HCT116 (cell line): ENCODE measurements around the gene PNMA6E. TPM values are rescaled to one million over a fixed set of nuclear protein-coding genes. Genes with fewer than 3 reads are reported as not detected.

ENCODE experiments used
- ATAC-seq: fragments of 200-7000 bp; cut with Tn5 transposase; 2 replicates; pipeline ENCODE4 v1.9.1; 2020; ENCODE audit warnings: mild to moderate bottlenecking, moderate library complexity
- BruUV-seq: library from RNA; stranded (reverse); fragments of 400-500 nt; replicated peaks from 2 replicates; lab custom pipeline; 2021; lab: Mats Ljungman, UMichigan
- CTCF ChIA-PET: fragments of 300-600 bp; sonication (Branson Sonifier 250); formaldehyde crosslinking; loops from one replicate; lab custom pipeline; 2021; ENCODE audit warnings: antibody characterized with exemption; lab: Charles Lee
- POLR2A ChIA-PET: fragments of 300-600, 350-600 bp; sonication (Branson Sonifier 250); formaldehyde crosslinking; loops from one replicate; lab custom pipeline; 2021; ENCODE audit warnings: antibody characterized with exemption; lab: Charles Lee
- RAD21 ChIA-PET, 2 experiments: fragments of 300-600 bp; sonication (Branson Sonifier 250); formaldehyde crosslinking; loops; one replicate each; lab custom pipeline; 2023; ENCODE audit warnings: low total read pairs in 2 of 2; ENCODE audit not compliant: uncharacterized antibody in 2 of 2, unreplicated experiment in 2 of 2, low non-redundant PET in 1 of 2; lab: Charles Lee
- DNase-seq: peaks from one replicate; pipeline ENCODE4 v3.0.0-alpha.2; 2010; ENCODE audit warnings: low read depth, low spot score
- H2AFZ ChIP-seq: fragments of 200-600 bp; shearing (Covaris generic), sonication (generic); 2 replicates; pipeline ENCODE4 v1.6.1; 2017; ENCODE audit warnings: low read depth, mixed run types, mixed read lengths, antibody characterized with exemption, low read length; ENCODE audit not compliant: poor library complexity, severe bottlenecking
- H3K27ac ChIP-seq: 2 replicates; pipeline ENCODE4 v1.5.1; 2012; ENCODE audit warnings: low read depth, low read length
- H3K27me3 ChIP-seq: fragments of 200-600 bp; sonication (generic); 2 replicates; pipeline ENCODE4 v1.6.1; 2016; ENCODE audit warnings: mixed run types, low read length, mixed read lengths; ENCODE audit not compliant: insufficient read depth
- H3K36me3 ChIP-seq, 2 experiments: fragments of 200-500 bp in 1 of 2; fragments of 200-600 bp in 1 of 2; sonication (Bioruptor generic) in 1 of 2; sonication (generic) in 1 of 2; 2 replicates each; pipeline versions ENCODE4 v1.5.1 to v1.6.1; 2014 to 2016; ENCODE audit warnings: low read length in 2 of 2, inconsistent platforms in 1 of 2, mixed read lengths in 1 of 2, mixed run types in 1 of 2; ENCODE audit not compliant: insufficient read depth in 2 of 2, control insufficient read depth in 1 of 2
- H3K4me1 ChIP-seq, 2 experiments: fragments of 200-600 bp in 1 of 2; sonication (generic) in 1 of 2; 2 replicates each; pipeline versions ENCODE4 v1.5.1 to v1.6.1; 2012 to 2017; ENCODE audit warnings: low read length in 2 of 2, inconsistent platforms in 1 of 2, mild to moderate bottlenecking in 1 of 2, mixed read lengths in 1 of 2, mixed run types in 1 of 2, moderate library complexity in 1 of 2; ENCODE audit not compliant: insufficient read depth in 2 of 2, control insufficient read depth in 1 of 2
- H3K4me2 ChIP-seq: fragments of 200-600 bp; sonication (generic); 2 replicates; pipeline ENCODE4 v1.6.1; 2017; ENCODE audit warnings: mixed run types, low read length, mixed read lengths
- H3K4me3 ChIP-seq, 2 experiments: fragments of 200-600 bp in 1 of 2; sonication (generic) in 1 of 2; replicated peaks in 1 of 2; 2 replicates each; pipeline ENCODE4 v1.5.1; 2011 to 2016; ENCODE audit warnings: low read length in 2 of 2, control low read depth in 1 of 2, low read depth in 1 of 2, mild to moderate bottlenecking in 1 of 2, mixed read lengths in 1 of 2, mixed run types in 1 of 2
- H3K79me2 ChIP-seq: fragments of 200-600 bp; sonication (generic); 2 replicates; pipeline ENCODE4 v1.6.1; 2017; ENCODE audit warnings: mild to moderate bottlenecking, mixed run types, low read length, moderate library complexity, mixed read lengths; ENCODE audit not compliant: insufficient read depth
- H3K9ac ChIP-seq: fragments of 200-600 bp; sonication (generic); 2 replicates; pipeline ENCODE4 v1.6.1; 2016; ENCODE audit warnings: low read length, mixed read lengths
- H3K9me2 ChIP-seq: fragments of 200-600 bp; sonication (generic), shearing (Covaris generic); 2 replicates; pipeline ENCODE4 v1.6.1; 2017; ENCODE audit warnings: mixed run types, mild to moderate bottlenecking, moderate library complexity; ENCODE audit not compliant: insufficient read depth
- H3K9me3 ChIP-seq, 2 experiments: fragments of 200-500 bp in 1 of 2; fragments of 200-600 bp in 1 of 2; sonication (Bioruptor generic) in 1 of 2; sonication (generic) in 1 of 2; 2 replicates each; pipeline ENCODE4 v1.6.1; 2014 to 2017; ENCODE audit warnings: low read length in 2 of 2, mixed read lengths in 2 of 2, inconsistent platforms in 1 of 2, low read depth in 1 of 2, mild to moderate bottlenecking in 1 of 2, mixed run types in 1 of 2, moderate library complexity in 1 of 2; ENCODE audit not compliant: control insufficient read depth in 1 of 2, insufficient read depth in 1 of 2
- H4K20me1 ChIP-seq: fragments of 200-600 bp; sonication (generic), shearing (Covaris generic); 2 replicates; pipeline ENCODE4 v1.6.1; 2017; ENCODE audit warnings: mixed run types, mild to moderate bottlenecking, moderate library complexity; ENCODE audit not compliant: insufficient read depth
- CBX3 ChIP-seq: IDR thresholded peaks from 2 replicates; pipeline ENCODE4 v1.6.1; 2012; ENCODE audit warnings: low read depth
- CEBPB ChIP-seq: IDR thresholded peaks from 2 replicates; pipeline ENCODE4 v1.6.1; 2012; ENCODE audit warnings: low read depth
- EGR1 ChIP-seq: IDR thresholded peaks from 2 replicates; pipeline ENCODE4 v1.6.1; 2012; ENCODE audit warnings: low read depth
- ELF1 ChIP-seq: IDR thresholded peaks from 2 replicates; pipeline ENCODE4 v1.6.1; 2012; ENCODE audit warnings: low read depth, borderline replicate concordance
- EZH2 ChIP-seq: fragments of 200-600 bp; sonication (generic); IDR thresholded peaks from 2 replicates; pipeline ENCODE4 v1.6.1; 2017; ENCODE audit warnings: antibody characterized with exemption, mixed run types
- EZH2phosphoT487 ChIP-seq: fragments of 200-600 bp; IDR thresholded peaks from 2 replicates; pipeline ENCODE4 v1.6.1; 2018; ENCODE audit warnings: antibody characterized with exemption, borderline replicate concordance
- FOSL1 ChIP-seq: IDR thresholded peaks from 2 replicates; pipeline ENCODE4 v1.6.1; 2012; ENCODE audit warnings: low read depth
- JUND ChIP-seq: IDR thresholded peaks from 2 replicates; pipeline ENCODE4 v1.6.1; 2012
- POLR2AphosphoS5 ChIP-seq: IDR thresholded peaks from 2 replicates; pipeline ENCODE4 v1.6.1; 2011; ENCODE audit warnings: mild to moderate bottlenecking, low read depth, low read length, moderate library complexity
- SIN3A ChIP-seq: IDR thresholded peaks from 2 replicates; pipeline ENCODE4 v1.6.1; 2012; ENCODE audit warnings: low read depth
- SRF ChIP-seq: IDR thresholded peaks from 2 replicates; pipeline ENCODE4 v1.6.1; 2012; ENCODE audit warnings: low read depth
- TCF7L2 ChIP-seq: IDR thresholded peaks from 2 replicates; pipeline ENCODE4 v1.7.0; 2011; ENCODE audit warnings: borderline replicate concordance, inconsistent platforms; ENCODE audit not compliant: insufficient read depth, insufficient read length; ENCODE audit errors: extremely low read depth
- ZFX ChIP-seq: fragments of 450-650 bp; IDR thresholded peaks from 2 replicates; pipeline ENCODE4 v1.6.1; 2017
- ZNF274 ChIP-seq: fragments of 200-500 bp; sonication (Bioruptor generic); IDR thresholded peaks from 2 replicates; pipeline ENCODE4 v1.6.1; 2014; ENCODE audit warnings: mild to moderate bottlenecking, low read depth, low read length, inconsistent platforms
- intact Hi-C: fragments of 100-400 bp; cut with micrococcal nuclease; formaldehyde crosslinking; loops from 2 replicates; pipeline ENCODE4 v1.10.0; 2022
- total RNA-seq: library from RNA; stranded (reverse); gene quantifications from one replicate; pipeline ENCODE4 v1.2.1, GENCODE V29; 2021; ENCODE audit not compliant: unreplicated experiment
- TF ChIP-seq, protein P1 (sequence below): IDR thresholded peaks from 2 replicates; pipeline ENCODE4 v1.6.1; 2011; ENCODE audit warnings: mild to moderate bottlenecking, low read length, moderate library complexity; ENCODE audit not compliant: insufficient replicate concordance; ENCODE audit errors: extremely low read depth
- TF ChIP-seq, protein P2 (sequence below): IDR thresholded peaks from 2 replicates; pipeline ENCODE4 v1.6.1; 2012
- TF ChIP-seq, protein P3 (sequence below): IDR thresholded peaks from 2 replicates; pipeline ENCODE4 v1.6.1; 2012; ENCODE audit warnings: low read depth
- TF ChIP-seq, protein P4 (sequence below): IDR thresholded peaks from 2 replicates; pipeline ENCODE4 v1.6.1; 2012

The PNMA6E gene
- total RNA-seq, 1 experiment from 2014 or later = not detected

DNA sequence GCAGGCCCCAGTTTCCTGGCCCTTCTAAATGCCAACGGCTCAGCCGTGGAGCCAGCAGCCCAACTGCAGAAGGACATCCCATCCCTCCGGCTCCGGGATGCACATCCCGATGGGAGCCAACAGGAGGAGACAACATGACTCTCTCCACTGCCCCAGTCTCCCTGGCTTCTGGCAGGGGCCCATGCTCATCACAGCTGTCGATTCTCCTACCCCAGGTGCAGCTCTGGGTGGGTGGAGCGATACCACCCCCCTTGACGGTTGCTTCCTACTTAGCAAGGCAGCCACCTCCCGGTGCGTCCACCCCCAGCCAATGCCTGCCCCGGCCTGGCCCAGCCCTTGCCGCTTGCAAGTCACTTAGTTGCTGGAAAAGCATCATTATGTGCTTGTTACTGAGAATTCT lies 47.7 kb downstream of the PNMA6E start:
- intact Hi-C loops = no loop called here
- ChIA-PET POLR2A (no interaction called here), RAD21 (no interaction called here)
- no peak overlapping the region for H3K27ac ChIP-seq
- no peaks in the 10 kb centered on the region for H3K27me3 ChIP-seq
- no peaks in the 10 kb centered on the region for H3K9me3 ChIP-seq
- H3K4me2 ChIP-seq = no peak overlapping the region
- H3K9ac ChIP-seq = no peak overlapping the region
- H4K20me1 ChIP-seq = no peaks in the 10 kb centered on the region
- no peak overlapping the region for H2AFZ ChIP-seq
- no peaks in the 10 kb centered on the region for H3K79me2 ChIP-seq
- DNase-seq = no peak
- TF ChIP-seq, protein P1, sequence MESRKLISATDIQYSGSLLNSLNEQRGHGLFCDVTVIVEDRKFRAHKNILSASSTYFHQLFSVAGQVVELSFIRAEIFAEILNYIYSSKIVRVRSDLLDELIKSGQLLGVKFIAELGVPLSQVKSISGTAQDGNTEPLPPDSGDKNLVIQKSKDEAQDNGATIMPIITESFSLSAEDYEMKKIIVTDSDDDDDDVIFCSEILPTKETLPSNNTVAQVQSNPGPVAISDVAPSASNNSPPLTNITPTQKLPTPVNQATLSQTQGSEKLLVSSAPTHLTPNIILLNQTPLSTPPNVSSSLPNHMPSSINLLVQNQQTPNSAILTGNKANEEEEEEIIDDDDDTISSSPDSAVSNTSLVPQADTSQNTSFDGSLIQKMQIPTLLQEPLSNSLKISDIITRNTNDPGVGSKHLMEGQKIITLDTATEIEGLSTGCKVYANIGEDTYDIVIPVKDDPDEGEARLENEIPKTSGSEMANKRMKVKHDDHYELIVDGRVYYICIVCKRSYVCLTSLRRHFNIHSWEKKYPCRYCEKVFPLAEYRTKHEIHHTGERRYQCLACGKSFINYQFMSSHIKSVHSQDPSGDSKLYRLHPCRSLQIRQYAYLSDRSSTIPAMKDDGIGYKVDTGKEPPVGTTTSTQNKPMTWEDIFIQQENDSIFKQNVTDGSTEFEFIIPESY = no peak
- no peak for TF ChIP-seq EZH2
- TF ChIP-seq, protein P2, sequence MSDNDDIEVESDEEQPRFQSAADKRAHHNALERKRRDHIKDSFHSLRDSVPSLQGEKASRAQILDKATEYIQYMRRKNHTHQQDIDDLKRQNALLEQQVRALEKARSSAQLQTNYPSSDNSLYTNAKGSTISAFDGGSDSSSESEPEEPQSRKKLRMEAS = no peak
- no peak for TF ChIP-seq SRF
- no peak for TF ChIP-seq ELF1
- TF ChIP-seq EGR1 = no peak
- TF ChIP-seq, protein P3, sequence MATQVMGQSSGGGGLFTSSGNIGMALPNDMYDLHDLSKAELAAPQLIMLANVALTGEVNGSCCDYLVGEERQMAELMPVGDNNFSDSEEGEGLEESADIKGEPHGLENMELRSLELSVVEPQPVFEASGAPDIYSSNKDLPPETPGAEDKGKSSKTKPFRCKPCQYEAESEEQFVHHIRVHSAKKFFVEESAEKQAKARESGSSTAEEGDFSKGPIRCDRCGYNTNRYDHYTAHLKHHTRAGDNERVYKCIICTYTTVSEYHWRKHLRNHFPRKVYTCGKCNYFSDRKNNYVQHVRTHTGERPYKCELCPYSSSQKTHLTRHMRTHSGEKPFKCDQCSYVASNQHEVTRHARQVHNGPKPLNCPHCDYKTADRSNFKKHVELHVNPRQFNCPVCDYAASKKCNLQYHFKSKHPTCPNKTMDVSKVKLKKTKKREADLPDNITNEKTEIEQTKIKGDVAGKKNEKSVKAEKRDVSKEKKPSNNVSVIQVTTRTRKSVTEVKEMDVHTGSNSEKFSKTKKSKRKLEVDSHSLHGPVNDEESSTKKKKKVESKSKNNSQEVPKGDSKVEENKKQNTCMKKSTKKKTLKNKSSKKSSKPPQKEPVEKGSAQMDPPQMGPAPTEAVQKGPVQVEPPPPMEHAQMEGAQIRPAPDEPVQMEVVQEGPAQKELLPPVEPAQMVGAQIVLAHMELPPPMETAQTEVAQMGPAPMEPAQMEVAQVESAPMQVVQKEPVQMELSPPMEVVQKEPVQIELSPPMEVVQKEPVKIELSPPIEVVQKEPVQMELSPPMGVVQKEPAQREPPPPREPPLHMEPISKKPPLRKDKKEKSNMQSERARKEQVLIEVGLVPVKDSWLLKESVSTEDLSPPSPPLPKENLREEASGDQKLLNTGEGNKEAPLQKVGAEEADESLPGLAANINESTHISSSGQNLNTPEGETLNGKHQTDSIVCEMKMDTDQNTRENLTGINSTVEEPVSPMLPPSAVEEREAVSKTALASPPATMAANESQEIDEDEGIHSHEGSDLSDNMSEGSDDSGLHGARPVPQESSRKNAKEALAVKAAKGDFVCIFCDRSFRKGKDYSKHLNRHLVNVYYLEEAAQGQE = no peak
- no peak for TF ChIP-seq ZNF274
- no peak for TF ChIP-seq JUND
- TF ChIP-seq, protein P4, sequence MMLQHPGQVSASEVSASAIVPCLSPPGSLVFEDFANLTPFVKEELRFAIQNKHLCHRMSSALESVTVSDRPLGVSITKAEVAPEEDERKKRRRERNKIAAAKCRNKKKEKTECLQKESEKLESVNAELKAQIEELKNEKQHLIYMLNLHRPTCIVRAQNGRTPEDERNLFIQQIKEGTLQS = no peak
- no peak for TF ChIP-seq FOSL1
- no peak for TF ChIP-seq CBX3
- no peak for TF ChIP-seq SIN3A
- no peak for TF ChIP-seq POLR2AphosphoS5
- TF ChIP-seq CEBPB = no peak
- no peak for TF ChIP-seq TCF7L2
- TF ChIP-seq ZFX = no peak
- no peak for TF ChIP-seq EZH2phosphoT487
- TF ChIP-seq, all 23 proteins: peak for 0
- Histone ChIP-seq H3K4me3 (no peak overlapping the region), H3K36me3 (no peaks in the 10 kb centered on the region), H3K4me1 (no peaks in the 10 kb centered on the region), H3K9me2 (no peaks in the 10 kb centered on the region)
- ATAC-seq = peak; percentile 22; the same call in 1 of the 2 replicates
- CTCF ChIA-PET = no interaction called here
- no TSS peak for BruUV-seq
